NB4 (cell line): ENCODE data around the gene GLRX2.

Experiments used
- DNase-seq: peaks from one replicate; pipeline ENCODE4 v3.0.0; 2010; ENCODE audit warnings: low read depth
- H3K4me3 ChIP-seq: one replicate; pipeline ENCODE4 v1.5.1; 2011; ENCODE audit warnings: mild to moderate bottlenecking, low read depth, low read length, moderate library complexity
- CTCF ChIP-seq: IDR thresholded peaks from one replicate; pipeline ENCODE4 v1.5.1; 2012; ENCODE audit warnings: low read depth, low read length
- MYC ChIP-seq: IDR thresholded peaks from 2 replicates; pipeline ENCODE4 v1.6.1; 2011; ENCODE audit warnings: low read depth, low read length
- POLR2A ChIP-seq: IDR thresholded peaks from 2 replicates; pipeline ENCODE4 v1.6.1; 2011; ENCODE audit warnings: mild to moderate bottlenecking; ENCODE audit not compliant: insufficient read length; ENCODE audit errors: extremely low read depth
- TF ChIP-seq, protein P1 (sequence below): IDR thresholded peaks from 2 replicates; pipeline ENCODE4 v1.6.1; 2011; ENCODE audit warnings: low read depth, low read length

The GLRX2 gene

DNA sequence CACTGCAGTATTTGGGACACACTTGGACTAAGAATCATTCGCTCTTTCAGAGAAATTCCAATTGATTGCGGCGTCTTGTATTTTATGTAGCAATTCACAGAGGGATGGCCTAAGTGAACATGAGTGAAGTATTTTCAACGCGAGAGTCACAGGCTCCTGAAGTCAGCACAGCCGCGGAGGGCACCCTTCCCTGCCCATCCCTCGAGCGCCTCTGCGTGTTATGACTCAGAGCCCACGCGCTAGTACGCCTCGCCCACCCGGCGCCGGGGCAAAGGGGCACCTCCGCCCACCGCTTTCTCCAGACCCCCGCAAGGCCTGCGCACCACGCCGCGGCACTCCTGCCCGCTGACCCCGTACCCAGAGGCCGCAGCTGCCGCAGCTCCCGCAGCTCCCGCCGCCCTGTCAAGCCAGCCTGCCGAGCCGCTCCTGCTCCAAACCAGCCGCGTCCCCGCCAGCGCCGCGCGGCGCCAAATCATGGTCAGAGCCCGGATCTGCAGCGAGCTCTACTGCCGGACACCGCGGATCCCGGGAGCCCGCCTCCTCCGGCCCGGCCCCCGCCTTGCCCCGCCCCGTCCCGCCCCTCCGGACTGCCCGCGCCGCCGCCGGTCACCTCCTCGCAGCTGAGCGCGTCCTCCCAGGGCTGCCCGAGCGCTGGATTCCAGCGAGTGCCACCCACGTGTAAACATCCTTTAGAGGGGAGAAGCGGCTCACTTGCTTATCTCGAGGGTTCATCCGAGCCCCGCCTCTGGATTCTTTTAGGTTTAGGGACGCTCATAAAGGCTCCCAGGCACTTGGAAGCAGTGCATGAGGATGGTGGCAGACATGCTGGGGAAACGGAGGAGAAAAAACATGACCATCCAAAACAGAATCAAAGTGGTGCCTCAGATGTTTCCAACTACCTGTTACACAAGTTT lies at the start of gene GLRX2:
Gene GLRX2, minus strand, starts transcription at position 508 of the 914 bp plus-strand sequence. Its CDS starts 32 bp downstream, at position 476.
- peak within 1 kb of the TSS; percentile 91 for H3K4me3 ChIP-seq
- peak; percentile 89 for DNase-seq
- TF ChIP-seq POLR2A (peak; percentile 87), CTCF (no peak), MYC (peak; percentile 77)
- TF ChIP-seq, protein P1, sequence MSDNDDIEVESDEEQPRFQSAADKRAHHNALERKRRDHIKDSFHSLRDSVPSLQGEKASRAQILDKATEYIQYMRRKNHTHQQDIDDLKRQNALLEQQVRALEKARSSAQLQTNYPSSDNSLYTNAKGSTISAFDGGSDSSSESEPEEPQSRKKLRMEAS: peak; percentile 78

- no peak overlapping the region for H3K4me3 ChIP-seq
- TF ChIP-seq POLR2A: no peak
- no peak for TF ChIP-seq CTCF
- TF ChIP-seq, protein P1: no peak
- no peak for TF ChIP-seq MYC
- DNase-seq: no peak
These were observed 39.8 kb upstream of the GLRX2 start for GRCh38 chr1:193144999-193145398.

GRCh38 chr1:193144361-193144938 lies 39.2 kb upstream of the GLRX2 start:
- H3K4me3 ChIP-seq: no peak overlapping the region
- DNase-seq: no peak
- TF ChIP-seq POLR2A: no peak
- no peak for TF ChIP-seq MYC
- TF ChIP-seq, protein P1: no peak
- no peak for TF ChIP-seq CTCF

- no peak for TF ChIP-seq MYC
- no peak for TF ChIP-seq CTCF
- TF ChIP-seq, protein P1: no peak
- TF ChIP-seq POLR2A: no peak
- H3K4me3 ChIP-seq: no peak overlapping the region
- no peak for DNase-seq
These were observed 38.1 kb upstream of the GLRX2 start for GRCh38 chr1:193143285-193143684.

GRCh38 chr1:193142409-193142808 lies 37.2 kb upstream of the GLRX2 start:
- TF ChIP-seq MYC: no peak
- TF ChIP-seq, protein P1: no peak
- no peak for TF ChIP-seq CTCF
- no peak for TF ChIP-seq POLR2A

More at GRCh38 chr1:193142409-193142808, 37.2 kb upstream of the GLRX2 start:
- DNase-seq: no peak
- H3K4me3 ChIP-seq: no peak overlapping the region
